Uterus (tissue), 4 donors: ENCODE results near the gene DENND4B. TPM values are rescaled to one million over a fixed set of nuclear protein-coding genes. Genes with fewer than 3 reads are reported as not detected.

Experiments used
- DNase-seq, 2 donors: peaks; one replicate each; pipeline ENCODE4 v3.0.0-alpha.2; 2019 to 2020
- H3K27ac ChIP-seq, 2 donors: fragments of 200-600 bp; sonication (generic); 1 replicate in 1 of 2; 2 replicates in 1 of 2; pipeline ENCODE4 v1.5.1; 2016 to 2018
- H3K27me3 ChIP-seq, 2 donors: fragments of 200-600 bp; sonication (generic); one replicate each; pipeline ENCODE4 v1.5.1; 2018 to 2019; ENCODE audit warnings: control low read depth in 1 of 2
- H3K36me3 ChIP-seq, 2 donors: fragments of 200-600 bp; sonication (generic); one replicate each; pipeline ENCODE4 v1.5.1; 2019; ENCODE audit warnings: control low read depth in 1 of 2
- H3K4me1 ChIP-seq, 2 donors: fragments of 200-600 bp; sonication (generic); one replicate each; pipeline ENCODE4 v1.5.1; 2018 to 2019; ENCODE audit warnings: control low read depth in 1 of 2
- H3K4me3 ChIP-seq, 2 donors: fragments of 200-600 bp; sonication (generic); 1 replicate in 1 of 2; 2 replicates in 1 of 2; pipeline ENCODE4 v1.5.1; 2018 to 2019; ENCODE audit warnings: mild to moderate bottlenecking in 1 of 2
- H3K9me3 ChIP-seq, 2 donors: fragments of 200-600 bp; sonication (generic); one replicate each; pipeline ENCODE4 v1.5.1; 2019; ENCODE audit warnings: control low read depth in 1 of 2
- CTCF ChIP-seq, 4 experiments: fragments of 200-600 bp in 2 of 4; fragments of 450-650 bp in 2 of 4; sonication (generic) in 2 of 4; IDR thresholded peaks; one replicate each; pipeline ENCODE4 v1.5.1; 2016 to 2019; ENCODE audit warnings: antibody characterized with exemption in 4 of 4, mild to moderate bottlenecking in 2 of 4, moderate library complexity in 1 of 4
- POLR2A ChIP-seq, 2 donors: fragments of 450-650 bp; IDR thresholded peaks; one replicate each; pipeline ENCODE4 v1.6.1; 2016; ENCODE audit warnings: antibody characterized with exemption in 2 of 2, mild to moderate bottlenecking in 1 of 2, moderate library complexity in 1 of 2
- intact Hi-C: fragments of 100-400 bp; cut with DNase I; formaldehyde crosslinking; loops from one replicate; pipeline ENCODE4 v1.15.1; 2023; ENCODE audit warnings: low total_unique reads
- total RNA-seq, 4 donors: library from RNA; depleted of rRNA in 3 of 4; stranded (reverse); fragments of >200 nt in 3 of 4; gene quantifications; one replicate each; pipeline versions ENCODE4 v1.1.0 to v1.2.4, GENCODE V29; 2014 to 2023
- donor health status: DM: yes; HTN: yes; CAD: no.

Gene DENND4B
- total RNA-seq, 4 donors from 2014 or later: 5.6 to 94.9 (median 30.1) TPM

GRCh38 chr1:153970346-153970745, 23.8 kb upstream of the DENND4B start:
- Histone ChIP-seq H3K27ac (no peak overlapping the region), H3K9me3 (no peaks in the 10 kb centered on the region), H3K4me3 (no peak overlapping the region), H3K4me1 (peaks cover 0 to 3% of the 10 kb centered on the region in 2 donors), H3K36me3 (no peaks in the 10 kb centered on the region), H3K27me3 (no peaks in the 10 kb centered on the region)
- TF ChIP-seq POLR2A (IDR thresholded peaks at IDR 0.05) (no peak), CTCF (IDR thresholded peaks at IDR 0.05) (no peak)
- DNase-seq: no peak
- intact Hi-C loops: loop anchor here (10.0 kb wide), 1 partner anchor 176 kb away; no protein-coding TSS in a partner anchor

GRCh38 chr1:153968972-153969371, 22.5 kb upstream of the DENND4B start:
- H3K9me3 ChIP-seq: no peaks in the 10 kb centered on the region
- H3K4me3 ChIP-seq: no peak overlapping the region
- H3K4me1 ChIP-seq: peaks cover 0 to 3% of the 10 kb centered on the region in 2 donors
- TF ChIP-seq POLR2A (IDR thresholded peaks at IDR 0.05) (no peak), CTCF (IDR thresholded peaks at IDR 0.05) (no peak)
- H3K27ac ChIP-seq: no peak overlapping the region
- H3K27me3 ChIP-seq: no peaks in the 10 kb centered on the region
- H3K36me3 ChIP-seq: no peaks in the 10 kb centered on the region
- DNase-seq: no peak
- intact Hi-C loops: no loop called here

- peak overlapping the region; percentile 55 to 74 for H3K4me3 ChIP-seq
- H3K36me3 ChIP-seq: no peaks in the 10 kb centered on the region
- H3K27me3 ChIP-seq: no peaks in the 10 kb centered on the region
- intact Hi-C loops: no loop called here
- peaks cover 0 to 3% of the 10 kb centered on the region in 2 donors for H3K4me1 ChIP-seq
- TF ChIP-seq POLR2A (IDR thresholded peaks at IDR 0.05) (no peak), CTCF (IDR thresholded peaks at IDR 0.05) (no peak)
- peak overlapping the region; percentile 89 to 91 for H3K27ac ChIP-seq
- H3K9me3 ChIP-seq: no peaks in the 10 kb centered on the region
- no peak for DNase-seq
These were observed 21.9 kb upstream of the DENND4B start for GRCh38 chr1:153968408-153968807.

- intact Hi-C loops: no loop called here
- H3K27ac ChIP-seq: peak overlapping the region; percentile 89 to 91
- H3K4me1 ChIP-seq: peaks cover 0 to 3% of the 10 kb centered on the region in 2 donors
- no peaks in the 10 kb centered on the region for H3K27me3 ChIP-seq
- peak; percentile 47 to 59 for DNase-seq
- peak overlapping the region; percentile 55 to 74 for H3K4me3 ChIP-seq
- H3K36me3 ChIP-seq: no peaks in the 10 kb centered on the region
- H3K9me3 ChIP-seq: no peaks in the 10 kb centered on the region
- TF ChIP-seq CTCF (IDR thresholded peaks at IDR 0.05) (no peak), POLR2A (IDR thresholded peaks at IDR 0.05) (no peak)
These were observed 21.5 kb upstream of the DENND4B start for GRCh38 chr1:153968000-153968363.

- Histone ChIP-seq H3K4me3 (peak within 1 kb of the TSS; percentile 55 to 74), H3K27ac (peak within 1 kb of the TSS; percentile 89 to 91), H3K4me1 (peaks cover 3 to 5% of the 10 kb centered on the region in 2 donors), H3K9me3 (no peaks in the 10 kb centered on the region), H3K36me3 (no peaks in the 10 kb centered on the region), H3K27me3 (no peaks in the 10 kb centered on the region)
- TF ChIP-seq CTCF (IDR thresholded peaks at IDR 0.05) (peak in 3 of 4 experiments; percentile 38 to 42 (median 42)), POLR2A (IDR thresholded peaks at IDR 0.05) (peak; percentile 83 to 84)
- intact Hi-C loops: no loop called here
- DNase-seq: peak; percentile 90 to 94
These were observed 20.8 kb upstream of the DENND4B start, which contains the start of gene CREB3L4 for GRCh38 chr1:153967107-153967999. TSS of gene CREB3L4 (plus strand) at chr1:153967902. CDS start at chr1:153968526, 624 bp downstream.
